Stomach (tissue), 4 donors: ENCODE results near the gene BAHD1.

Experiments
- CTCF ChIP-seq, 7 experiments: fragments of 450-650 bp in 4 of 7; fragments of 200-600 bp in 3 of 7; sonication (generic) in 3 of 7; IDR thresholded peaks; one replicate each; pipeline ENCODE4 v1.5.1; 2016 to 2019; ENCODE audit warnings: antibody characterized with exemption in 7 of 7, control low read depth in 2 of 7, mild to moderate bottlenecking in 1 of 7
- EP300 ChIP-seq: sonication (generic); formaldehyde crosslinking; IDR thresholded peaks from one replicate; pipeline ENCODE4 v1.6.1; 2017; ENCODE audit warnings: antibody characterized with exemption

GRCh38 chr15:40516322-40516721, 75.6 kb downstream of the BAHD1 start:
- TF ChIP-seq CTCF (IDR thresholded peaks at IDR 0.05), result no peak
- TF ChIP-seq EP300, result no peak
